Measurements from ENCODE around the gene FZR1.

DNA sequence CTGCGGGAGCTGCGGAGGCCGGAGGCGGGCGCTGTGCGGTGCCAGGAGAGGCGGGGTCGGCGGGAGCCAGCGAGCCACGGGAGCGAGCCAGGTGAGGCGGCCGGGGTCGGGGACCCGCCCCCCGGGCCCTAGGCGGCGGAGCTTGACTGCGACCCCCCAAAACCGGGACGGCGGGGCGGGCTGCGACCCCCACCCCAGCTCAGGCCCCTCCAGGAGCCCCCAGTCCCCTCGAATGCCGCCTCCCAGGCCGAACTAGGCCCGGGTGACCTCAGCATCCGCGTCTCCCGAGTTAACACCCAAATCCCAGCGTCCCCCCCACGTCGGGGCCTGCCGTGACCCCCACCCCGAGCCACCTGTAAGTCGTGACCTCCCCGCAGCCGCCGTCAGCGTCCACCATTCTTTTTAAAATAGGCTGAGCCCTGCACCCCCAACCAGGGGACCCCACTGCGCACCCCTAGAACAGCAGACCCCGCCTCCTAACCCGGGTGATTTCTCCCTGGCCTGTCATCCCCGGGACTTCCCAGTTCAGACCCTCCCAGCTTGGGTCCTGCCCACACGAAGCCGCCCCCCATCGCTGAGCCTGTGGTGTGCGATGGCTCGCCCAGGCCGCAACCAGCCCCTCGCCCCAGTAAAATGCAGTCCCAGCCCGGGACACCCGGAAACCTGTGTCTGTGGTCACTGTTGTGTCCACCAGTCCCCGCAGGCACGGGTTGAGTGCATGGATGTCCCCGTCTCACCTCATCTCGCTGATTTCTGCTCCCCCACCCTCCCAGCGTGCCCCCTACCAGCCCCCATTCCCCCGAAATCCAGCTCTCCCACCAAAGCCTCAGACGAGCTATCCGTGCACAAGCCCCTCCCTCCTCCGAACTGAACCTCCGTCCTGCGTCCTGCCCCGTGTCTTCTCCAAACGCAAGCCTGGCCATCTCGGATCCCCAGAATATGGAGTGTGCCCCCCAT lies 551 bp downstream of the FZR1 start:
- TF ChIP-seq POLR2A (IDR thresholded peaks at IDR 0.05) (no peak), CTCF (IDR thresholded peaks at IDR 0.05) (no peak)

All from testis (tissue), 2 donors.